Measurements from ENCODE around the gene AKIRIN1. TPM values are rescaled to one million over a fixed set of nuclear protein-coding genes. Genes with fewer than 3 reads are reported as not detected.

Gene AKIRIN1
- total RNA-seq, 4 donors from 2014 or later = 59.0 to 93.1 (median 69.2) TPM

Small RNAs within 50 kb of the gene (small RNA-seq; reads per million reads assigned to genes)
- gene RF00019 = 0 reads per million in 3 donors

Other genes with a start within 250 kb of the AKIRIN1 start
- 10 to 100 TPM; 18.3 to 26.3 (median 22.4) TPM for gene RRAGC, start 131.5 kb upstream of the AKIRIN1 start, total RNA-seq
- gene MYCBP, start 117.9 kb upstream of the AKIRIN1 start, total RNA-seq = 10 to 100 TPM; 17.4 to 22.5 (median 21.2) TPM
- gene GJA9, start 109.7 kb upstream of the AKIRIN1 start, total RNA-seq = not detected
- gene RHBDL2, start 49.4 kb upstream of the AKIRIN1 start, total RNA-seq = not detected
- 100 to 1,000 TPM; 274 to 655 (median 373) TPM for gene NDUFS5, start 35.1 kb downstream of the AKIRIN1 start, total RNA-seq
- gene MACF1, start 213.4 kb downstream of the AKIRIN1 start, total RNA-seq = 100 to 1,000 TPM; 386 to 627 (median 576) TPM